Upper lobe of left lung (tissue), 4 donors: ENCODE results near the gene RUBCN.

Experiments
- CTCF ChIP-seq, 6 experiments: fragments of 450-650 bp in 4 of 6; fragments of 200-600 bp in 2 of 6; sonication (generic) in 2 of 6; IDR thresholded peaks; one replicate each; pipeline ENCODE4 v1.5.1; 2016 to 2019; ENCODE audit warnings: antibody characterized with exemption in 6 of 6
- POLR2AphosphoS5 ChIP-seq, 2 donors: sonication (generic); formaldehyde crosslinking; IDR thresholded peaks; one replicate each; pipeline ENCODE4 v1.5.1; 2017; ENCODE audit warnings: antibody characterized with exemption in 2 of 2

GRCh38 chr3:197685546-197685945 lies 51.2 kb downstream of the RUBCN start:
- no peak for TF ChIP-seq CTCF (IDR thresholded peaks at IDR 0.05)
- no peak for TF ChIP-seq POLR2AphosphoS5 (IDR thresholded peaks at IDR 0.05)
